CD4-positive, alpha-beta memory T cell (primary cell): ENCODE data around the gene CPXM2. TPM values are rescaled to one million over a fixed set of nuclear protein-coding genes. Genes with fewer than 3 reads are reported as not detected.

Experiments used
- CTCF ChIA-PET: fragments of 350-600 bp; sonication (Branson Sonifier 250); formaldehyde crosslinking; loops from one replicate; lab custom pipeline; 2021; ENCODE audit warnings: inconsistent platforms; ENCODE audit not compliant: partially characterized antibody; lab: Charles Lee
- POLR2A ChIA-PET: fragments of 350-600 bp; sonication (Branson Sonifier 250); formaldehyde crosslinking; loops from one replicate; lab custom pipeline; 2021; ENCODE audit not compliant: partially characterized antibody; lab: Charles Lee
- DNase-seq, 5 donors: peaks; one replicate each; pipeline versions ENCODE4 v3.0.0 to v3.0.0-alpha.2; 2020 to 2022; ENCODE audit warnings: mixed read lengths in 1 of 5
- H3K27ac ChIP-seq: one replicate; pipeline ENCODE4 v1.7.0; 2013; ENCODE audit warnings: low read depth, low read length
- H3K27me3 ChIP-seq: 2 replicates; pipeline ENCODE4 v1.7.0; 2013; ENCODE audit warnings: mild to moderate bottlenecking, low read length, moderate library complexity; ENCODE audit not compliant: insufficient read depth
- H3K36me3 ChIP-seq: 2 replicates; pipeline ENCODE4 v1.7.0; 2013; ENCODE audit warnings: mild to moderate bottlenecking, low read length, moderate library complexity; ENCODE audit not compliant: insufficient read depth
- H3K4me1 ChIP-seq: 2 replicates; pipeline ENCODE4 v1.7.0; 2013; ENCODE audit warnings: mild to moderate bottlenecking, low read length, moderate library complexity; ENCODE audit not compliant: insufficient read depth
- H3K4me3 ChIP-seq, 2 donors: one replicate each; pipeline ENCODE4 v1.7.0; 2013; ENCODE audit warnings: low read length in 2 of 2, mild to moderate bottlenecking in 1 of 2
- H3K9me3 ChIP-seq, 2 donors: one replicate each; pipeline ENCODE4 v1.7.0; 2013; ENCODE audit warnings: low read length in 2 of 2, control low read depth in 1 of 2; ENCODE audit not compliant: control insufficient read depth in 1 of 2
- H3K27ac Mint-ChIP-seq, 7 donors: one replicate each; pipeline ENCODE4 v1.8.0; 2020 to 2021; ENCODE audit warnings: mixed read lengths in 7 of 7, mild to moderate bottlenecking in 6 of 7, inconsistent platforms in 3 of 7, moderate library complexity in 3 of 7
- H3K27me3 Mint-ChIP-seq, 2 donors: one replicate each; pipeline ENCODE4 v1.8.0; 2020 to 2021; ENCODE audit warnings: mixed read lengths in 2 of 2
- H3K36me3 Mint-ChIP-seq, 2 donors: one replicate each; pipeline ENCODE4 v1.8.0; 2020 to 2021; ENCODE audit warnings: mixed read lengths in 2 of 2, inconsistent platforms in 1 of 2, mild to moderate bottlenecking in 1 of 2
- H3K4me1 Mint-ChIP-seq, 4 donors: one replicate each; pipeline ENCODE4 v1.8.0; 2020 to 2021; ENCODE audit warnings: mixed read lengths in 4 of 4, mild to moderate bottlenecking in 1 of 4
- H3K4me3 Mint-ChIP-seq, 8 donors: one replicate each; pipeline ENCODE4 v1.8.0; 2020 to 2021; ENCODE audit warnings: mixed read lengths in 8 of 8, mild to moderate bottlenecking in 7 of 8, moderate library complexity in 6 of 8, inconsistent platforms in 3 of 8
- H3K9me3 Mint-ChIP-seq, 8 donors: one replicate each; pipeline ENCODE4 v1.8.0; 2020 to 2021; ENCODE audit warnings: mixed read lengths in 8 of 8, mild to moderate bottlenecking in 5 of 8, inconsistent platforms in 3 of 8, moderate library complexity in 1 of 8
- intact Hi-C: fragments of 100-400 bp; cut with micrococcal nuclease; formaldehyde crosslinking; loops from one replicate; pipeline ENCODE4 v1.15.1; 2023
- polyA plus RNA-seq, 2 donors: library from polyadenylated mRNA; unstranded; fragments of 300-500 nt; fragmentation: Illumina TruSeq; gene quantifications; one replicate each; pipeline ENCODE4 v1.2.3, GENCODE V29; 2021
- total RNA-seq, 2 experiments: library from RNA; stranded (reverse); gene quantifications; one replicate each; pipeline ENCODE4 v1.2.3, GENCODE V29; 2021

The CPXM2 gene
- total and polyA plus RNA-seq, 4 experiments from 2014 or later = not detected

GRCh38 chr10:123757853-123758252 lies 133.8 kb downstream of the CPXM2 start:
- Mint-ChIP-seq H3K9me3 (peaks cover 0 to 2% (median 0%) of the 10 kb centered on the region in 8 donors), H3K4me3 (no peak overlapping the region), H3K4me1 (no peaks in the 10 kb centered on the region), H3K27me3 (peaks cover 3 to 14% of the 10 kb centered on the region in 2 donors), H3K36me3 (no peaks in the 10 kb centered on the region), H3K27ac (no peak overlapping the region)
- H3K4me3 ChIP-seq = no peak overlapping the region
- H3K9me3 ChIP-seq = no peaks in the 10 kb centered on the region
- DNase-seq = no peak
- no peaks in the 10 kb centered on the region for H3K27me3 ChIP-seq
- no peaks in the 10 kb centered on the region for H3K36me3 ChIP-seq
- H3K4me1 ChIP-seq = no peaks in the 10 kb centered on the region
- H3K27ac ChIP-seq = no peak overlapping the region
- ChIA-PET CTCF (no interaction called here), POLR2A (no interaction called here)
- intact Hi-C loops = no loop called here

- Mint-ChIP-seq H3K4me1 (no peaks in the 10 kb centered on the region), H3K27ac (no peak overlapping the region), H3K36me3 (no peaks in the 10 kb centered on the region), H3K9me3 (peaks cover 0 to 3% (median 0%) of the 10 kb centered on the region in 8 donors), H3K4me3 (no peak overlapping the region), H3K27me3 (peaks cover 2 to 9% of the 10 kb centered on the region in 2 donors)
- CTCF ChIA-PET = no interaction called here
- H3K4me1 ChIP-seq = no peaks in the 10 kb centered on the region
- H3K27me3 ChIP-seq = no peaks in the 10 kb centered on the region
- no peaks in the 10 kb centered on the region for H3K9me3 ChIP-seq
- H3K27ac ChIP-seq = no peak overlapping the region
- no peak for DNase-seq
- H3K4me3 ChIP-seq = no peak overlapping the region
- intact Hi-C loops = no loop called here
- POLR2A ChIA-PET = no interaction called here
- no peaks in the 10 kb centered on the region for H3K36me3 ChIP-seq
These were observed 136.5 kb downstream of the CPXM2 start for GRCh38 chr10:123755061-123755460.

GRCh38 chr10:123754123-123754522 lies 137.5 kb downstream of the CPXM2 start:
- Mint-ChIP-seq H3K4me3 (no peak overlapping the region), H3K4me1 (no peaks in the 10 kb centered on the region), H3K27ac (no peak overlapping the region), H3K27me3 (peaks cover 2 to 6% of the 10 kb centered on the region in 2 donors), H3K36me3 (no peaks in the 10 kb centered on the region), H3K9me3 (peaks cover 0 to 3% (median 0%) of the 10 kb centered on the region in 8 donors)
- no peak overlapping the region for H3K27ac ChIP-seq
- H3K36me3 ChIP-seq = no peaks in the 10 kb centered on the region
- H3K27me3 ChIP-seq = no peaks in the 10 kb centered on the region
- ChIA-PET CTCF (no interaction called here), POLR2A (no interaction called here)
- H3K4me3 ChIP-seq = no peak overlapping the region
- intact Hi-C loops = no loop called here
- DNase-seq = no peak
- no peaks in the 10 kb centered on the region for H3K4me1 ChIP-seq
- H3K9me3 ChIP-seq = no peaks in the 10 kb centered on the region

GRCh38 chr10:123751342-123752134 lies 140.1 kb downstream of the CPXM2 start:
- Mint-ChIP-seq H3K4me3 (no peak overlapping the region), H3K27me3 (peaks cover 2% of the 10 kb centered on the region in 2 donors), H3K9me3 (peaks cover 0 to 3% (median 0%) of the 10 kb centered on the region in 8 donors), H3K4me1 (no peaks in the 10 kb centered on the region), H3K27ac (no peak overlapping the region), H3K36me3 (no peaks in the 10 kb centered on the region)
- H3K27me3 ChIP-seq = no peaks in the 10 kb centered on the region
- CTCF ChIA-PET = no interaction called here
- no peak for DNase-seq
- H3K4me1 ChIP-seq = no peaks in the 10 kb centered on the region
- no peak overlapping the region for H3K4me3 ChIP-seq
- POLR2A ChIA-PET = no interaction called here
- no peaks in the 10 kb centered on the region for H3K9me3 ChIP-seq
- H3K36me3 ChIP-seq = no peaks in the 10 kb centered on the region
- H3K27ac ChIP-seq = no peak overlapping the region
- intact Hi-C loops = no loop called here

GRCh38 chr10:123750901-123751300 lies 140.7 kb downstream of the CPXM2 start:
- H3K4me1 ChIP-seq = no peaks in the 10 kb centered on the region
- no peaks in the 10 kb centered on the region for H3K36me3 Mint-ChIP-seq
- peaks cover 2% of the 10 kb centered on the region in 2 donors for H3K27me3 Mint-ChIP-seq
- DNase-seq = no peak
- no peaks in the 10 kb centered on the region for H3K9me3 ChIP-seq
- no peaks in the 10 kb centered on the region for H3K4me1 Mint-ChIP-seq
- POLR2A ChIA-PET = no interaction called here
- H3K4me3 ChIP-seq = no peak overlapping the region
- CTCF ChIA-PET = no interaction called here
- intact Hi-C loops = no loop called here
- H3K9me3 Mint-ChIP-seq = peaks cover 0 to 3% (median 0%) of the 10 kb centered on the region in 8 donors
- no peak overlapping the region for H3K27ac ChIP-seq
- H3K27ac Mint-ChIP-seq = no peak overlapping the region
- H3K36me3 ChIP-seq = no peaks in the 10 kb centered on the region
- no peaks in the 10 kb centered on the region for H3K27me3 ChIP-seq
- no peak overlapping the region for H3K4me3 Mint-ChIP-seq

- CTCF ChIA-PET = no interaction called here
- intact Hi-C loops = no loop called here
- no peaks in the 10 kb centered on the region for H3K36me3 Mint-ChIP-seq
- H3K4me1 Mint-ChIP-seq = no peaks in the 10 kb centered on the region
- Histone ChIP-seq H3K4me1 (no peaks in the 10 kb centered on the region), H3K27ac (no peak overlapping the region), H3K9me3 (no peaks in the 10 kb centered on the region), H3K27me3 (no peaks in the 10 kb centered on the region), H3K36me3 (no peaks in the 10 kb centered on the region), H3K4me3 (no peak overlapping the region)
- peaks cover 0 to 3% (median 0%) of the 10 kb centered on the region in 8 donors for H3K9me3 Mint-ChIP-seq
- H3K27ac Mint-ChIP-seq = no peak overlapping the region
- no peak overlapping the region for H3K4me3 Mint-ChIP-seq
- POLR2A ChIA-PET = no interaction called here
- DNase-seq = no peak
- peaks cover 0 to 2% of the 10 kb centered on the region in 2 donors for H3K27me3 Mint-ChIP-seq
These were observed 142.9 kb downstream of the CPXM2 start for GRCh38 chr10:123748711-123749110.

GRCh38 chr10:123747426-123747825 lies 144.2 kb downstream of the CPXM2 start:
- no peaks in the 10 kb centered on the region for H3K36me3 Mint-ChIP-seq
- Histone ChIP-seq H3K9me3 (no peaks in the 10 kb centered on the region), H3K27ac (no peak overlapping the region), H3K36me3 (no peaks in the 10 kb centered on the region), H3K4me3 (no peak overlapping the region), H3K4me1 (no peaks in the 10 kb centered on the region), H3K27me3 (no peaks in the 10 kb centered on the region)
- H3K4me1 Mint-ChIP-seq = no peaks in the 10 kb centered on the region
- H3K27ac Mint-ChIP-seq = no peak overlapping the region
- CTCF ChIA-PET = no interaction called here
- H3K27me3 Mint-ChIP-seq = peaks cover 2 to 3% of the 10 kb centered on the region in 2 donors
- intact Hi-C loops = no loop called here
- POLR2A ChIA-PET = no interaction called here
- peaks cover 0 to 3% (median 0%) of the 10 kb centered on the region in 8 donors for H3K9me3 Mint-ChIP-seq
- DNase-seq = no peak
- H3K4me3 Mint-ChIP-seq = no peak overlapping the region
